Upper lobe of left lung (tissue), 6 donors: ENCODE measurements around the gene BBS9. TPM values are rescaled to one million over a fixed set of nuclear protein-coding genes. Genes with fewer than 3 reads are reported as not detected.
A peak's percentile ranks its signal among the peaks of the same experiment; 100 is the strongest.

ENCODE experiments used
- ATAC-seq, 2 donors: fragments of 200-7000 bp; cut with Tn5 transposase; one replicate each; pipeline ENCODE4 v1.9.1; 2022; ENCODE audit warnings: mild to moderate bottlenecking in 2 of 2, moderate library complexity in 2 of 2; ENCODE audit not compliant: low FRiP score in 2 of 2
- DNase-seq, 2 donors: peaks; one replicate each; pipeline ENCODE4 v3.0.0-alpha.2; 2019 to 2020
- H3K27ac ChIP-seq, 4 donors: fragments of 200-600 bp; sonication (generic); one replicate each; pipeline ENCODE4 v1.5.1; 2016 to 2019
- H3K27me3 ChIP-seq, 4 donors: fragments of 200-600 bp; sonication (generic); one replicate each; pipeline ENCODE4 v1.5.1; 2017 to 2019
- H3K36me3 ChIP-seq, 4 donors: fragments of 200-600 bp; sonication (generic); one replicate each; pipeline ENCODE4 v1.5.1; 2016 to 2019
- H3K4me1 ChIP-seq, 4 donors: fragments of 200-600 bp; sonication (generic); one replicate each; pipeline ENCODE4 v1.5.1; 2018 to 2019
- H3K4me3 ChIP-seq, 4 donors: fragments of 200-600 bp; sonication (generic); one replicate each; pipeline ENCODE4 v1.5.1; 2017 to 2019; ENCODE audit warnings: mild to moderate bottlenecking in 2 of 4, moderate library complexity in 1 of 4
- H3K9me3 ChIP-seq, 4 donors: fragments of 200-600 bp; sonication (generic); one replicate each; pipeline ENCODE4 v1.5.1; 2018 to 2019
- EP300 ChIP-seq, 4 donors: sonication (generic); formaldehyde crosslinking; IDR thresholded peaks; one replicate each; pipeline ENCODE4 v1.5.1; 2017; ENCODE audit warnings: antibody characterized with exemption in 4 of 4, control low read depth in 2 of 4
- POLR2A ChIP-seq, 4 donors: fragments of 450-650 bp; IDR thresholded peaks; one replicate each; pipeline ENCODE4 v1.5.1; 2016 to 2017; ENCODE audit warnings: antibody characterized with exemption in 4 of 4, mild to moderate bottlenecking in 2 of 4
- POLR2AphosphoS5 ChIP-seq, 2 donors: sonication (generic); formaldehyde crosslinking; IDR thresholded peaks; one replicate each; pipeline ENCODE4 v1.5.1; 2017; ENCODE audit warnings: antibody characterized with exemption in 2 of 2
- WGBS, 2 donors: methylation state at CpG; one replicate each; pipeline ENCODE4 v1.1.5; 2017 to 2018; 5-methylcytosine and 5-hydroxymethylcytosine counted together
- total RNA-seq, 6 donors: library from RNA; depleted of rRNA in 4 of 6; stranded (reverse); fragments of >200 nt in 4 of 6; gene quantifications; one replicate each; pipeline versions ENCODE4 v1.1.0 to v1.2.1, GENCODE V29; 2016 to 2021
- TF ChIP-seq, protein P1 (sequence below), 6 experiments: fragments of 450-650 bp in 4 of 6; fragments of 200-600 bp in 2 of 6; sonication (generic) in 2 of 6; IDR thresholded peaks; one replicate each; pipeline ENCODE4 v1.5.1; 2016 to 2019; ENCODE audit warnings: antibody characterized with exemption in 6 of 6
- donor health status: DM: no; HTN: no; CAD: no; lungs with moderate emphysema.
- donor health status: DM: no; HTN: yes; CAD: no; lungs with severe emphysema.

BBS9 gene
- total RNA-seq, 6 donors from 2014 or later, result 14.5 to 72.3 (median 20.6) TPM

DNA sequence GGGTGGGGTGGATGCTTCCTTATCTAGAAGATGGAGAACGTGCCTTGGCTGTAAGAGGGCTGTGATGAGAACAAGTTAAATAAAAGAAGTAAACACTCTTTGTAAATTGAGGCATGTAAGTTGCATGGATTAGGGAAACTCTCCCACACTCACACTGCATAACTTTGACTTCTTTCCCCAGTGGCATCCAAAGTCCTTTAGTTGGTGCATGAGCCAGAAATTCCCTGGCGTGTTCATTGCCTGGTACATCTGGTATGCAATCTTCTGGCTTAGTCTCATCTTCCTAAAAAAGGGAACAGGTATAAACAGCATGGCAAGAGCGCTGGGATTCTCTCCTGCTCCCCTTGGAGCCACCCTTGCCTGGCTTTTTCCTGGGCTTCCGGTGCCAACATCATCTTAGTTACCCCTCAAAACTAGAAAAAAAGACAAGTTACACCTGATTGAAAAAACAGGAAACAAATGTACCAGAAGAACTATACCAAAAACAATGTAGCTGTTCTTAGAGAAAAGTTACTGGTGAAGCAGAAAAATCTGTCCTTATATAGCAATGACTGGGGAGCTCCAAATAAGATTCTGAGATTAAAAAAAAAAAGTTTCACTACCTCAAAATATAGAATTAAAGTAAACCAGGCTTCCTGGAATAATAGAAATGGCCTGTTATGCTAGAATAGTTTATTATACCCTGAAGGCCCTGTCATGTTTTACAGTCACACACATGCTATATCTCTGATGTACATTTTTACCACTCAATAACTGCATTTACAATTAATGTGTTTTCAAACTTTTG, 30.0 kb upstream of the BBS9 start:
- 60 to 85% methylated on average over 4 of the region's 4 CpGs for WGBS, 2 donors
- no peaks in the 10 kb centered on the region for H3K27me3 ChIP-seq
- ATAC-seq (no peak), DNase-seq (no peak)
- no peak overlapping the region for H3K27ac ChIP-seq
- peaks cover 25 to 87% (median 44%) of the 10 kb centered on the region in 4 donors for H3K36me3 ChIP-seq
- TF ChIP-seq EP300 (IDR thresholded peaks at IDR 0.05), result no peak
- no peak for TF ChIP-seq POLR2AphosphoS5 (IDR thresholded peaks at IDR 0.05)
- TF ChIP-seq POLR2A (IDR thresholded peaks at IDR 0.05), result no peak
- TF ChIP-seq, protein P1, sequence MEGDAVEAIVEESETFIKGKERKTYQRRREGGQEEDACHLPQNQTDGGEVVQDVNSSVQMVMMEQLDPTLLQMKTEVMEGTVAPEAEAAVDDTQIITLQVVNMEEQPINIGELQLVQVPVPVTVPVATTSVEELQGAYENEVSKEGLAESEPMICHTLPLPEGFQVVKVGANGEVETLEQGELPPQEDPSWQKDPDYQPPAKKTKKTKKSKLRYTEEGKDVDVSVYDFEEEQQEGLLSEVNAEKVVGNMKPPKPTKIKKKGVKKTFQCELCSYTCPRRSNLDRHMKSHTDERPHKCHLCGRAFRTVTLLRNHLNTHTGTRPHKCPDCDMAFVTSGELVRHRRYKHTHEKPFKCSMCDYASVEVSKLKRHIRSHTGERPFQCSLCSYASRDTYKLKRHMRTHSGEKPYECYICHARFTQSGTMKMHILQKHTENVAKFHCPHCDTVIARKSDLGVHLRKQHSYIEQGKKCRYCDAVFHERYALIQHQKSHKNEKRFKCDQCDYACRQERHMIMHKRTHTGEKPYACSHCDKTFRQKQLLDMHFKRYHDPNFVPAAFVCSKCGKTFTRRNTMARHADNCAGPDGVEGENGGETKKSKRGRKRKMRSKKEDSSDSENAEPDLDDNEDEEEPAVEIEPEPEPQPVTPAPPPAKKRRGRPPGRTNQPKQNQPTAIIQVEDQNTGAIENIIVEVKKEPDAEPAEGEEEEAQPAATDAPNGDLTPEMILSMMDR (IDR thresholded peaks at IDR 0.05), result no peak
- H3K4me3 ChIP-seq, result no peak overlapping the region
- no peaks in the 10 kb centered on the region for H3K9me3 ChIP-seq
- no peaks in the 10 kb centered on the region for H3K4me1 ChIP-seq

GRCh38 chr7:33100770-33101169, 28.6 kb upstream of the BBS9 start:
- peaks cover 0 to 1% (median 0%) of the 10 kb centered on the region in 4 donors for H3K4me1 ChIP-seq
- no peak for ATAC-seq
- no peaks in the 10 kb centered on the region for H3K27me3 ChIP-seq
- H3K36me3 ChIP-seq, result peaks cover 21 to 75% (median 40%) of the 10 kb centered on the region in 4 donors
- no peaks in the 10 kb centered on the region for H3K9me3 ChIP-seq
- 89 to 96% methylated on average over 3 of the region's 3 CpGs for WGBS, 2 donors
- no peak for DNase-seq
- H3K27ac ChIP-seq, result no peak overlapping the region
- no peak overlapping the region for H3K4me3 ChIP-seq
- TF ChIP-seq EP300 (IDR thresholded peaks at IDR 0.05) (no peak), POLR2AphosphoS5 (IDR thresholded peaks at IDR 0.05) (no peak), POLR2A (IDR thresholded peaks at IDR 0.05) (no peak)
- TF ChIP-seq, protein P1 (IDR thresholded peaks at IDR 0.05), result no peak

DNA sequence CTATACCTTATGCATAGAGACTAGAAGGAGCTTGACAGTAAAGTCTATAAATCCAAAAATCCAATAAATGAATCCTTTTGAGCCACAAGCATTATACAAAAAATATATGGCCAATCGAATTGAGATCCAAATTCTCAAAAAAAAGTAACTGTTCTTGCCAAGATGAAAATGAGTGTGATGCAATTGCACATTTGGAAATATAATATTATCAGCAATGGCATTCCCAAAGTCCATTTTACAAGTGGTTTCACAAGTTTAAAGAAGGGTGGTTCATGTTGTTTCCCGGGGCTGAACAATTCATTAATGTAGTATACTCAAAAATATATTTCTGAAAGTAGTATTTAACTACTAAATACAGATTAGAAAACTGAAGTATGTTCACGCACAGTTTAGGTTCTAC, 27.5 kb upstream of the BBS9 start:
- Histone ChIP-seq H3K27ac (no peak overlapping the region), H3K9me3 (no peaks in the 10 kb centered on the region), H3K36me3 (peaks cover 11 to 63% (median 29%) of the 10 kb centered on the region in 4 donors), H3K4me1 (peaks cover 0 to 12% (median 6%) of the 10 kb centered on the region in 4 donors), H3K4me3 (no peak overlapping the region), H3K27me3 (no peaks in the 10 kb centered on the region)
- TF ChIP-seq EP300 (IDR thresholded peaks at IDR 0.05), result no peak
- whole genome bisulfite sequencing, 2 donors, result 67 to 77% methylated on average over 3 of the region's 3 CpGs
- DNase-seq (no peak), ATAC-seq (no peak)

DNA sequence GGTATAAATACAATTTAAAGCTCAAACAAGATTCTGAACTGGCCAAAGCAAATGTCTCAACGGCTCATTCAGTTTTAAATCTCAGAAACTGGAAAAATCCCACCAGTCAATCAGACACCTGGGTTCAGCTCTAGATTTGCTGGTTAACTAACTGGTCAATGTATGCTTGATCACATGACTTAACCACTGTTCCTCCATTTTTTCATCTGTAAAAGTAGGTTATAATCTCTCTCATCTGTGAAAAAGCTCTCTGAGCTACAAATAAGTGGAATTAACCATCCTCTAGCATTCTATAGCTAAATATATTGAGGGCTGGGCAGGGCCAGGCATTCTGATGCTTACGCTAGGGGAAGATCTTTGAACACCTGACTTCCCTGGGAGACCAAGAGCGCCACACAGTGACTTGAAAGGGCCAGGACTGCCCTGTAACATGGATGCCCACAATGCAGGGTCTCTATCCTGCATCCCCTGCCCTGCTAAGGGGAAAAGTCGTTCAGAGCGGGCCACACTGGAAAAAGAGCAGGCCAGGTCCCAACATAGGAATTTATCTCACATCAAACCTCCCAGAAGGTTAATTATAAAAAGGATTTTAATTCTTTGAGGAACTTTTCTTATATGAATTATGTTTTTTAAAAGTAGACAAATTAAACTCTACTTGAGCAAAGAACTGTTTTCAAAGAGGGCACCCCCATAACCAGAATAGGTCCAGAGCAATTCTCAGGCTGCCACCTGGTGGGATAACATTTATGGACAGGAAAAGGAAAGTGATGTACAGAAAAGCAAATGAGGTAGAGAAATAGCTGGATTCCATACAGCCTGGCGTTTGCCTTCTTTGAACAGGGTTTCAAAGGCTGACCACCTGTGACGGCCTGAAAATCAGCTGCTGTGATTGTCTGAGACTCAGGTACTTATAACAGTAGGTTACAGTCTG, 22.0 kb upstream of the BBS9 start:
- peak overlapping the region in 1 of 4 donors; percentile 93 for H3K27ac ChIP-seq

More for the DNA sequence above, 22.0 kb upstream of the BBS9 start:
- ATAC-seq (peak in 1 of 2 donors; percentile 36), DNase-seq (peak in 1 of 2 donors; percentile 36)
- H3K4me3 ChIP-seq, result peak overlapping the region in 3 of 4 donors; percentile 97 to 99 (median 99)
- WGBS, 2 donors, result 53 to 55% methylated on average over 7 of the region's 7 CpGs
- H3K36me3 ChIP-seq, result peaks cover 4 to 12% (median 8%) of the 10 kb centered on the region in 4 donors
- TF ChIP-seq, protein P1 (IDR thresholded peaks at IDR 0.05), result peak in 1 of 6 experiments; percentile 31
- no peak for TF ChIP-seq POLR2A (IDR thresholded peaks at IDR 0.05)
- no peaks in the 10 kb centered on the region for H3K9me3 ChIP-seq
- peaks cover 22 to 37% (median 27%) of the 10 kb centered on the region in 4 donors for H3K4me1 ChIP-seq
- H3K27me3 ChIP-seq, result no peaks in the 10 kb centered on the region
